Endothelial cell of umbilical vein (primary cell): ENCODE measurements around the gene SEL1L2.

Experiments
- CTCF ChIP-seq, 2 donors: IDR thresholded peaks; 1 replicate in 1 of 2; 2 replicates in 1 of 2; pipeline ENCODE4 v1.5.1; 2011; ENCODE audit warnings: low read length in 2 of 2, mild to moderate bottlenecking in 2 of 2, moderate library complexity in 2 of 2, control low read depth in 1 of 2, inconsistent platforms in 1 of 2, low read depth in 1 of 2; ENCODE audit not compliant: insufficient read depth in 1 of 2; ENCODE audit errors: extremely low read depth in 1 of 2
- POLR2AphosphoS5 ChIP-seq: IDR thresholded peaks from 2 replicates; pipeline ENCODE4 v1.6.1; 2012; ENCODE audit warnings: low read depth, mild to moderate bottlenecking, control low read depth, low read length, moderate library complexity; ENCODE audit not compliant: insufficient read depth

- TF ChIP-seq CTCF (IDR thresholded peaks at IDR 0.05; ENCODE audit: extremely low read depth in 1 of 2, insufficient read depth in 1 of 2, low read depth in 1 of 2, low read length in 2 of 2) (no peak), POLR2AphosphoS5 (no peak)
These were observed 22.3 kb upstream of the SEL1L2 start for GRCh38 chr20:14012671-14013070.
